ENCODE data around the gene FBXW11. TPM values are rescaled to one million over a fixed set of nuclear protein-coding genes. Genes with fewer than 3 reads are reported as not detected.
"Not testable (repeated sequence)": the region's sequence is repeated elsewhere in the genome, so short reads cannot be mapped to it uniquely, and the experiment has no call there.

Gene FBXW11
- polyA plus RNA-seq, 4 donors: 51.3 to 66.4 (median 65.4) TPM

DNA sequence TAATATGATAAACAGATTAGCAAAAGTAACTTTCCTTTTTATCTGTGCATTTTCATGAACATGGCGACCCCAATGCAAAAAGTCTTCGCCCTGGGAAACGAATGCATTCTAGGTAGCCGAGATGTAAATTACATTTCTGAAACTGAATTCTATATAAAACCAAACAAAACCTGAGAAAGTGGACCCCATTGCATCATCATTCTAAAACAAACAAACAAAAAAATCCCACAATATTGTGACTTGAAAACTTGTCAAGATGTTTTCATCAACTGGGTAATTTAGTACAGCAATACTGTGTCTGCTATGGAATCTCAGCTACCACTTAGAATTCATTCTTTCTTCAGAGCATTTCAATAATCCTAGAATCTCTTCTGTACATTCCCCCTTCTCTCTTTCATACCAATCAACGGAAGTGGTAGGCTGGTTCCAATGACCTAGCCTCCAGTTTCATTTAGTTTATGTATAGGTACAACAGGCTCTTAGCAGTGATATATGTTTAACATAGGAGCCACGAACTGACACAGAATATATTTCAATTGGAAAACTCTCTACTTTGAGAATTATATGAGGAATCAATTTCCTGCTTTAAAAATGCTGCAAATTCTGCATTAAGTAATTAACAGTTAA is 85.6 kb downstream of the FBXW11 start:
- no peak for DNase-seq (ENCODE audit: low read depth in 4 of 4, low spot score in 3 of 4)

GRCh38 chr5:171915700-171916099 is 90.7 kb downstream of the FBXW11 start:
- DNase-seq (ENCODE audit: low read depth in 4 of 4, low spot score in 3 of 4): not testable (repeated sequence)

- no peak for DNase-seq (ENCODE audit: low read depth in 4 of 4, low spot score in 3 of 4)
Measured at GRCh38 chr5:171914726-171915338, 91.6 kb downstream of the FBXW11 start.

DNA sequence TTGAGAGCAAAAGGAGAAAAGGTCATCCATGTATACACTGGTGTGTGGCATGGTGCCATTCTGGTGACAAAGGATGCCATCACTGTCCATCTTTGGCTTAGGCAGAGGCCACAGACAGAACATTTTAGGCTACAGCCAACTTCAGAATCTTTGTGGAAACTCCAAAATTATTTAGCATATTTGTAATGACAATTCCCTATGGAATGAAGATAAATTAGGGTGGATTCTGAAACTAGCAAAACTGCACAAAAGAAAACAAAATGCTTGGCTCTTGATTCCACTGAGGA is 92.5 kb downstream of the FBXW11 start:
- no peak for DNase-seq (ENCODE audit: low read depth in 4 of 4, low spot score in 3 of 4)

GRCh38 chr5:171911152-171911551 is 95.3 kb downstream of the FBXW11 start:
- no peak for DNase-seq (ENCODE audit: low read depth in 4 of 4, low spot score in 3 of 4)

DNA sequence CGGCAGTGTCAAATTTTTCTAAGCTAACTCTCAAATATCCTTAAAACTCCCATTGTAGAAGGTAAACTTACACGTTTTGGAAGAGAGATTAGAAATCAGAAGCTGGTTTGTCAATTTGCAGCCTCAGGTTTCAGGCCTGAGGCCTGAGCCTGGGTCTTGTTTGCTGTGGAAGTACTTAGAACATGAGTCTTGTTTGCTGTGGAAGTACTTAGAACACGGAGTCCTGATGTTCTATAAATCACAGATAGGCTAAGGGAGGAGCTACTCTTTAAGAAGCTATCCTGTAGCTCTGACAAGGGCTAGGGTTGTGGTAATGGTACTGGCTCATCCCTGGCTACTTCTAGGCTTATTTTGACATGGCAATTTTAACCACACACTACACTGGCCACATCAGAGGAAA is 97.8 kb downstream of the FBXW11 start:
- no peak for DNase-seq (ENCODE audit: low read depth in 4 of 4, low spot score in 3 of 4)

- peak; percentile 51 to 57 (median 54) for DNase-seq (ENCODE audit: low read depth in 4 of 4, low spot score in 3 of 4)
Measured at GRCh38 chr5:171907725-171908343, 98.6 kb downstream of the FBXW11 start.

GRCh38 chr5:171906703-171907590 is 99.5 kb downstream of the FBXW11 start:
- DNase-seq (ENCODE audit: low read depth in 4 of 4, low spot score in 3 of 4): no peak

GRCh38 chr5:171906066-171906570 is 100.3 kb downstream of the FBXW11 start:
- DNase-seq (ENCODE audit: low read depth in 4 of 4, low spot score in 3 of 4): no peak

- DNase-seq (ENCODE audit: low read depth in 4 of 4, low spot score in 3 of 4): no peak
Measured at GRCh38 chr5:171904886-171905285, 101.6 kb downstream of the FBXW11 start.

GRCh38 chr5:171901764-171902163 is 104.7 kb downstream of the FBXW11 start:
- DNase-seq (ENCODE audit: low read depth in 4 of 4, low spot score in 3 of 4): no peak

GRCh38 chr5:171899792-171900191 is 106.6 kb downstream of the FBXW11 start:
- DNase-seq (ENCODE audit: low read depth in 4 of 4, low spot score in 3 of 4): no peak

DNA sequence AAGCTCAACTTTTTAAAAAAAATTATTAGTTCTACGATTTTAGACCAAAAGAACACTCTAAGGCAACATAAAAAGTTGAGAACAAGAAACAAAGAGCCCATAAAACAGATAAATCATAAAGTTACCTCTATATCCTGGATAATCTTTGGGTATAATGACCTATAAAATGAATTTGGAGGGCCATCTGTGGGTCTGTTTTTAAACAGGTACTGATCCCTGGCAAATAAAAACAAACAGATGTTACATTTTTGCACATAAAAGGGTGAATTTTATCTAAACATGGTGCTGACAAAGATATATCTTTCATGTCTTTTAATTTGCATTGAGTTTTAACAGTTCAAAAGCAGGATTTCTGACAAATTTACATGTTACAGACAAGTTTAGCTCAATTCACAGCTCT is 107.6 kb downstream of the FBXW11 start:
- DNase-seq (ENCODE audit: low read depth in 4 of 4, low spot score in 3 of 4): no peak

GRCh38 chr5:171898386-171898785 is 108.1 kb downstream of the FBXW11 start:
- DNase-seq (ENCODE audit: low read depth in 4 of 4, low spot score in 3 of 4): no peak

GRCh38 chr5:171897231-171897630 is 109.2 kb downstream of the FBXW11 start:
- DNase-seq (ENCODE audit: low read depth in 4 of 4, low spot score in 3 of 4): no peak

DNA sequence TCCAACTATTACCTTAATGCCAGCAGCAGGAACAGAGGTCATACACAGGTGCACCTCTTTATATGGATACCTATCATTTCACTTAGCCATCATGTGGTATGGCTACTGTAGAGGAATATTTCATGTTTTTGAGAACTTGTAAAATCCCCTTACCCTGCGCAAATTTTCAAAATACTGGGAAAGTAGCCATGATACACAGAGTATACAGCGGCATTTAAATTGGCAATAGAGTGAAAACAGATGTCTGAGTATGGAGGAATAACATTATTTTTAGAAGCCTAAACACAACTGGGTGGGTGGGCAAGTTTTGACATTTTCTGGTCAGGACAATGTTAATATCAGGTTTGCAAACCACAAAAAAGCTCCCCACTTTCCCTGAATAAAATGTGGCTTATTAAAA is 111.4 kb downstream of the FBXW11 start:
- DNase-seq (ENCODE audit: low read depth in 4 of 4, low spot score in 3 of 4): no peak

DNA sequence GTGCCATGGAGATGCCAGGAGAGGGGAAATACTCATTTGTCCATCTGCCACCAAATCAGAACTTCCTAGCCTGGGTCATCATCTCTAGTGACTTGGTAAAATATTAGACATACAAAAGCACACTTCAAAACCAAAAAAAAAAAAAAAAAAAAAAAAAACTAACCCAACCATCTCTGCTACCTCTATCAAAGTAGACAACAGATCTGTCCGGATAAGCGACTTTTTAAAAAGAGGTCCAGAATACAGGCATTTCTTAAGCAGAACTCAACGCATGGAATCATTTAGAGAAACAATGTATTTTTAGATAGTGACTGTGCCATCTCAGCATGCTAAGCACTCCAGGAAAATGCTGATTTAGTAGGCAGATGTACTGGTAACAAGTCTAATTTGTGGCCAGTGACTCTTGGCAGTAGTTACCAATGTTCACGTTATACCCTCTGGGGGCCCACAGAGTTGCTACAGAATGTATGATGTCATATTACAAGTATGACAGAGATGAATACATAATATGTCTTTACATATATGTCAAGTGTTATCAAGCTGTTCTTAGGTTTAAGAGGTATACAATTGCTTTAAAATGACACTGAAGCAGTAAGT is 113.0 kb downstream of the FBXW11 start:
- no peak for DNase-seq (ENCODE audit: low read depth in 4 of 4, low spot score in 3 of 4)

DNA sequence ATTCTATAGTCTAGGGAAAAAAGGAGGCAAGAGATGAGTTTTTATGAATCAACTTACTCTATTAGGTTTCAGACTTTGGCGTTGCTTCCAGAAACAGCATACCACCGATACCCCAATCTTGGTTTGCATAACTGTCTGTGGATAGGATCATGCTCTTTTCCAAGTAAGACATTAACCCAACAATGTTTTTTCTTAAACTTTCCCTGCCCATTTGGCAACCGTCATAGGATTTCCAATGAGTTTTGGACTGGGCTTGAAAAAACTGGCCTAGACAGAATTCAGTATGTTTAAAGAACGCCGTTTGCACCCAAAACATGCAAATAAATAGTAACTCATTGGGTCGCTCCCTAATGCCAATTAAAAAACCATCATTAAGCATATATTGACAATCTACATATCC is 114.8 kb downstream of the FBXW11 start:
- no peak for DNase-seq (ENCODE audit: low read depth in 4 of 4, low spot score in 3 of 4)

GRCh38 chr5:171891150-171891549 is 115.3 kb downstream of the FBXW11 start:
- DNase-seq (ENCODE audit: low read depth in 4 of 4, low spot score in 3 of 4): no peak

- no peak for DNase-seq (ENCODE audit: low read depth in 4 of 4, low spot score in 3 of 4)
Measured at GRCh38 chr5:171888051-171888481, 118.4 kb downstream of the FBXW11 start.

- not testable (repeated sequence) for DNase-seq (ENCODE audit: low read depth in 4 of 4, low spot score in 3 of 4)
Measured at GRCh38 chr5:171886037-171886436, 120.4 kb downstream of the FBXW11 start.

All from right renal pelvis (tissue), 4 donors.